ENCODE measurements around the gene ACTG1. TPM values are rescaled to one million over a fixed set of nuclear protein-coding genes. Genes with fewer than 3 reads are reported as not detected.

The ACTG1 gene
- total RNA-seq, 5 donors from 2014 or later (not counting 1 experiment from before 2014, with no cell fraction given), result 1,183 to 1,383 (median 1,262) TPM

DNA sequence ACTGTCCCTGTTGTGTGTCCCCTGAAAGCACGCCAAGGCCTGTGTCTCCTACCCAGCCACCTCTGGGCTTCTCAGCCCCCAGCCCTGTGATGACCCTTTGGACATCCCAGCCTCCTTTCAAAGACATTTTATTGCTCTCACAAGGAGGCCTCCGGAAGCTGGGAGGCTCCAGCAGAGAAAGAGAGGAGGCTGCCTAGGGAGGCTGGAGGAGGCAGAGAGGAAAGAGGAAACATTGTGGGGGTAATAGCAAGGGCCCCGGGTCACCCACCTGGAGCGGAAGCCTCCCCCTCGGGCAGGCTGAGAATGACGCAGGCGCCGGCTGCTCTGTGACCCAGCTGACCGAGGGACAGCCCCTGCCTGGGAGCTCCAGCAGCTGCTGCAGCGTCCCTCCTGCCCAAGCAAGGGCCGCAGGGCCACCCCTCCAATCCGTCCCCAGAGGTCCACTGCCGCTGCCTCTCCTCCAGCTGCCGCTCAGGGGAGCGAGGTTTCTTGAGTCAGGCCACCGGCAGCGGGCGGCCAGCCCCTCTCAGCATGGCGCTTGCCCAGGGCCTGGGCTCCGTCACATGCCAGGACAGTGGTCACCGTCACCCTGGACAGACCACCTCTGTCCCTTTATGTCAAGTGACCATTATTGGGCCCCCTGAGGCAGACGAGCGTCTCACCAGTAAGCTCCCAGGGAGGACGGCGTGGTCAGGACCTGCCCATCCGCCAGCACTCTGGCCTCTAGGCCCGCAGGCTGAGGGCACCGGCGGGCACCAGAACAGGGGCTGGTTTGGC lies 29.3 kb downstream of the ACTG1 start:
- Mint-ChIP-seq H3K4me3 (peak overlapping the region in 2 of 3 donors; percentile 9 to 72), H3K27ac (no peak overlapping the region), H3K36me3 (no peaks in the 10 kb centered on the region), H3K9me3 (no peaks in the 10 kb centered on the region), H3K27me3 (peaks cover 14 to 28% of the 10 kb centered on the region in 2 donors), H3K4me1 (peaks cover 7 to 18% (median 7%) of the 10 kb centered on the region in 3 donors)
- CTCF ChIA-PET, result no interaction called here
- WGBS (ENCODE audit: insufficient coverage), result 49% methylated on average over 27 of the region's 29 CpGs
- Histone ChIP-seq H3K27me3 (replicated peaks in 1 of 2; ENCODE audit: control insufficient read depth in 2 of 2, extremely low read depth in 1 of 2, insufficient read depth in 2 of 2, low read length in 1 of 2) (peaks cover 0 to 62% of the 10 kb centered on the region in 2 experiments), H3K4me1 (ENCODE audit: control insufficient read depth in 1 of 2, extremely low read depth in 1 of 2, insufficient read depth in 2 of 2, low read length in 2 of 2) (peaks cover 0 to 44% of the 10 kb centered on the region in 2 experiments), H3K4me3 (ENCODE audit: control insufficient read depth in 1 of 2, extremely low read depth in 1 of 2, low read length in 1 of 2) (peak overlapping the region; percentile 34 to 68), H3K27ac (ENCODE audit: low read length) (no peak overlapping the region), H3K36me3 (ENCODE audit: control insufficient read depth in 2 of 2, extremely low read depth in 1 of 2, insufficient read depth in 1 of 2, low read length in 1 of 2) (no peaks in the 10 kb centered on the region), H3K9me3 (no peaks in the 10 kb centered on the region)
- POLR2A ChIA-PET, result no interaction called here
- DNase-seq (peak in 8 of 35 experiments; percentile 12 to 51 (median 25)), ATAC-seq (replicated peaks in 1 of 4) (no peak)

DNA sequence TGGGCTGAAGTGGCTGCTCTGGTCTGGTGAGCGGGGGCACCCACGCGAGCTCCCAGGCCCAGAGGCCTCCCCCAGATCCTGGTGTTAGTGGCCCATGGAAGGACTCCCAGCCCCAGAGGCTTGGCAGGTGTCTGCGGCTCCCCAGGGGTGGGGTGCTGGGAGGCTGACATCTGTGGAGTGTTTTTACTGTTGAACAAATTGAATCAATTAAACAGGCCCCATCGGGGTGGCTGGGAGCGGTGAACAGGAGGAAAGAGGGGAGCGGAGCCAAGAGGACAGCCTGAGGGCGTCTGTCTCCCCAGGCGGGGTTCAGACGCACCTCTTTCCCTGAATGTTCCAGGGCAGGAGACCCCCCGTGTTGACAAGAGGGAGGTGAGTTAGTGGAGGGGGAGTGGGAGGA lies 29.9 kb downstream of the ACTG1 start:
- Histone ChIP-seq H3K27ac (ENCODE audit: low read length) (no peak overlapping the region), H3K36me3 (ENCODE audit: control insufficient read depth in 2 of 2, extremely low read depth in 1 of 2, insufficient read depth in 1 of 2, low read length in 1 of 2) (no peaks in the 10 kb centered on the region), H3K4me1 (ENCODE audit: control insufficient read depth in 1 of 2, extremely low read depth in 1 of 2, insufficient read depth in 2 of 2, low read length in 2 of 2) (peaks cover 0 to 42% of the 10 kb centered on the region in 2 experiments), H3K9me3 (no peaks in the 10 kb centered on the region), H3K4me3 (ENCODE audit: control insufficient read depth in 1 of 2, extremely low read depth in 1 of 2, low read length in 1 of 2) (no peak overlapping the region), H3K27me3 (replicated peaks in 1 of 2; ENCODE audit: control insufficient read depth in 2 of 2, extremely low read depth in 1 of 2, insufficient read depth in 2 of 2, low read length in 1 of 2) (peaks cover 0 to 66% of the 10 kb centered on the region in 2 experiments)
- Mint-ChIP-seq H3K27ac (peak overlapping the region in 1 of 2 donors; percentile 52), H3K4me3 (peak overlapping the region in 1 of 3 donors; percentile 72), H3K27me3 (peaks cover 14 to 31% of the 10 kb centered on the region in 2 donors), H3K4me1 (peaks cover 7 to 18% (median 7%) of the 10 kb centered on the region in 3 donors), H3K36me3 (no peaks in the 10 kb centered on the region), H3K9me3 (no peaks in the 10 kb centered on the region)
- ChIA-PET CTCF (no interaction called here), POLR2A (no interaction called here)
- WGBS (ENCODE audit: insufficient coverage), result 74% methylated on average over 7 of the region's 11 CpGs
- DNase-seq (no peak), ATAC-seq (replicated peaks in 1 of 4) (no peak)

DNA sequence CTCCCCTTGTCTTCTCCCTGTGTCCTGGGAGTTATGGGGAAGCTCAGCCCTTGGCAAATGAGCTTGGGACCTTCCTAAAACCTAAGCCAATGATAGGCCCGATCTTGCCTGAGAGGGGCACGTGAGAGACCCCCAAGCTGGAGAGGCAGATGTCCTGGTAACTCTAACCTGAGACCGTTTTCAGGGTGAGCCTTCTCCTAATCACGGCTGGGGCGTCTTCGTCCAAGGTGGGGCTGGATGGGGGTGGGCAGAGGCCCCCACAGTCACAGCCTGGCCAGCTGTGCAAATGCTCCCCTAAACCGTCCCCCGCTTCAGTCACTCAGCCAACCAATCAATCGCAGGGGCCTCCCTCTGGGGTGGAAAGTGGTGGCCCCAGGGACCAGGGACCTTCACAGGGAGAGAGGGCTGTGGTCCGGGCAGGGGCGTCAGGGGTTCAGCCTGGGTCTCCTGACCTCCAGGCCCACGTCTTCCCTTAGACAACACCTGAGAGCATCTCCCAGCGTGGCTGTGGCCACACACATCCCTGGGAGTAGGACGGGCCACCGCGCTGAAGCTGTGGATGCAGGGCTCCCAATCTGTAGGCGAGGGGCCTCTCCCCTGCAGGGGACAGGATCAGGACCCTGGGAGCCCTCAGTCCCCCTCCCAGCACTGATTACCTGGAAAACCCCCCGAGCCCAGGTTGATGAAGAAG lies 30.6 kb downstream of the ACTG1 start:
- Histone ChIP-seq H3K4me3 (ENCODE audit: control insufficient read depth in 1 of 2, extremely low read depth in 1 of 2, low read length in 1 of 2) (peak overlapping the region; percentile 14 to 62), H3K27ac (ENCODE audit: low read length) (no peak overlapping the region), H3K36me3 (ENCODE audit: control insufficient read depth in 2 of 2, extremely low read depth in 1 of 2, insufficient read depth in 1 of 2, low read length in 1 of 2) (no peaks in the 10 kb centered on the region), H3K9me3 (no peaks in the 10 kb centered on the region), H3K4me1 (ENCODE audit: control insufficient read depth in 1 of 2, extremely low read depth in 1 of 2, insufficient read depth in 2 of 2, low read length in 2 of 2) (peaks cover 0 to 37% of the 10 kb centered on the region in 2 experiments), H3K27me3 (replicated peaks in 1 of 2; ENCODE audit: control insufficient read depth in 2 of 2, extremely low read depth in 1 of 2, insufficient read depth in 2 of 2, low read length in 1 of 2) (peaks cover 0 to 66% of the 10 kb centered on the region in 2 experiments)
- WGBS (ENCODE audit: insufficient coverage), result 62% methylated on average over 5 of the region's 18 CpGs
- ChIA-PET POLR2A (no interaction called here), CTCF (no interaction called here)
- Mint-ChIP-seq H3K4me3 (peak overlapping the region; percentile 58 to 72 (median 67)), H3K27ac (no peak overlapping the region), H3K9me3 (no peaks in the 10 kb centered on the region), H3K27me3 (peaks cover 14 to 33% of the 10 kb centered on the region in 2 donors), H3K4me1 (peaks cover 7 to 18% (median 7%) of the 10 kb centered on the region in 3 donors), H3K36me3 (no peaks in the 10 kb centered on the region)
- ATAC-seq (replicated peaks in 1 of 4) (no peak), DNase-seq (peak in 1 of 35 experiments; percentile 7)

DNA sequence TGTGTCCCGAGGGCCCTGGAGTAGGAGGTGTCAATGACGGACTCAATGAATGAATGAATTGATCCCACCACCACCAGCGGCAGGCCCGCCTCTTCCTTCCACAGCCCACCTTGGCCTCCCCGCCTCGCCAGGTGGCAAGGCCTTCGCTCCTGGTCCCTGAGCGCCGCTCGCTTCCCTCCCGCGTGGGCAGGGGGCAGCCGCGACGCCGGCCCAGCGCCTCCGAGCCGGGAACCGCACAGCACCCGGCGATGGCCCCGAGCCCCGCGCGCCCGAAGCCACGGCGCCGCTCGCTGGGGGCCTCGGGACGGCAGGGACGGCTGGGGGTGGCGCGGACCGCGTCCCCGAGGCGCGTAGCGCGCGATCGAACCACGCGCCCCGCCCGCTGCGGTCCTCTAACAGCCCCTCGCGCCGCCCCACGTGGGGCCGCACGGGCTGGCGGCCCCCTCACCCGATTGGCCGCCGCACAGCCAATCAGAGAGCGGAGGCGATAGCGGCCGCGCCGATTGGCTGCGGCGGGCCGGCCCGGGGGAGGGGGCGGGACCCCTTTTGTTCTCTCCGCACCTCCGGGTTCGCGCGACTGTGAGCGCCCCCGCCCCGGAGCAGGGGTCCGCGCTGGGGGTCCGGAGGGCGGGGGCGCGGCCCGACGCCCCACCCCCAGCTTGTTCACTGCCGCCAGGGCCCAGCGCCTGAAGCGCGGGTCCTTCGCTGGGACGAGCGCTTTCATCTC lies 31.4 kb downstream of the ACTG1 start:
- POLR2A ChIA-PET, result no interaction called here
- peaks cover 0 to 37% of the 10 kb centered on the region in 2 experiments for H3K4me1 ChIP-seq (ENCODE audit: control insufficient read depth in 1 of 2, extremely low read depth in 1 of 2, insufficient read depth in 2 of 2, low read length in 2 of 2)
- CTCF ChIA-PET, result no interaction called here

DNA sequence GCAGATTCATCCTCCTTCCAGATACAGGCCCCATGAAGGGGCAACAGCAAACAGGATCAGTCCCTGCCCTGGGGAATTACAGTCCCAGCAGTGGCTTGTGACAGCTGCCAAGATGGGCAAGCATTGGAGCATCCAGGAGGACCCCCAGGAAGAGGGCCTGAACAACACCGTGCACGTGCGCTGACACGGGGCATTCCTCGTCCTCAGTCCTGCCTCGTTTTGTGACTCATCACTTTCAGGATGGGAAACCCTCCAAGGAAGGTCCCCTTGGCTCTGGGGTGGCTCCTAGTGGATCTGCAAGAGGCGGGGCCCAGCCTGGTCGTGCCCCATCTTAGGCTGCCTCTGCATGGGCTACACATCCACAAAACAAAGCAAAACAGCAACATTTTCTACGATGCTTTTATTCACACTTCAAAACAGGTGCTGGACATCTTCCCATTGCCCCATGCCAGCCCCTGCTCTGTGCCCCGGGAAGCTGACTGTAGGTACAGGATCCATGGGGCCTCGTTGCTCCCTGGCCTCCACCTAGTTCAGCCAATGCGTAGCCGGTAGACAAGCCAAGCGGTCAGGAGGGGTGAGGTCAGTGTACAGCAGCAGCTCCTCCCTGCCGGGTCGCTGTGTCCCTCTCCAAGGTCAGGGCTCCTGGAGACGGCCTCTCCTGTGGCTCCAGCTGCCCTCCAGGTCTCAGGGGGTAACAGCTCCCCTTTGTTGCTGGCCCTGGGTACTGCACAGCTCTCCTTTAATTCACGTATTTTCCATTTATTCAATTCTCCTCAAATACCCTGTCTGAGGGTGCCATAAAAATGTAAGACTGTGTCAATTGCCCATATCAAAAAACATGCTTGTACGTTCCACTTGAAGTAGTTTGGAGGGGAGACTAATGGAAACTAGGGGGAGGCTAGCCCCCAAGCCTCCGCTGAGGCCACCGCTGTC lies 32.2 kb downstream of the ACTG1 start:
- H3K4me1 ChIP-seq (ENCODE audit: control insufficient read depth in 1 of 2, extremely low read depth in 1 of 2, insufficient read depth in 2 of 2, low read length in 2 of 2), result peaks cover 0 to 37% of the 10 kb centered on the region in 2 experiments
- Mint-ChIP-seq H3K36me3 (no peaks in the 10 kb centered on the region), H3K27me3 (peaks cover 9 to 33% of the 10 kb centered on the region in 2 donors), H3K9me3 (no peaks in the 10 kb centered on the region), H3K4me3 (peak overlapping the region in 2 of 3 donors; percentile 19 to 24), H3K27ac (no peak overlapping the region), H3K4me1 (peaks cover 5 to 14% (median 7%) of the 10 kb centered on the region in 3 donors)
- no peak for ATAC-seq (replicated peaks in 1 of 4)
- CTCF ChIA-PET, result no interaction called here
- no peak for DNase-seq
- POLR2A ChIA-PET, result no interaction called here
- H3K4me3 ChIP-seq (ENCODE audit: control insufficient read depth in 1 of 2, extremely low read depth in 1 of 2, low read length in 1 of 2), result no peak overlapping the region
- H3K9me3 ChIP-seq, result no peaks in the 10 kb centered on the region
- H3K27ac ChIP-seq (ENCODE audit: low read length), result no peak overlapping the region
- WGBS (ENCODE audit: insufficient coverage), result 87% methylated on average over 13 of the region's 21 CpGs
- H3K27me3 ChIP-seq (replicated peaks in 1 of 2; ENCODE audit: control insufficient read depth in 2 of 2, extremely low read depth in 1 of 2, insufficient read depth in 2 of 2, low read length in 1 of 2), result peaks cover 0 to 61% of the 10 kb centered on the region in 2 experiments
- no peaks in the 10 kb centered on the region for H3K36me3 ChIP-seq (ENCODE audit: control insufficient read depth in 2 of 2, extremely low read depth in 1 of 2, insufficient read depth in 1 of 2, low read length in 1 of 2)

More for the DNA sequence above, 31.4 kb downstream of the ACTG1 start:
- WGBS (ENCODE audit: insufficient coverage), result 6% methylated on average over 82 of the region's 94 CpGs
- Mint-ChIP-seq H3K4me3 (peak overlapping the region; percentile 58 to 72 (median 67)), H3K27ac (no peak overlapping the region), H3K27me3 (peaks cover 13 to 33% of the 10 kb centered on the region in 2 donors), H3K4me1 (peaks cover 7 to 18% (median 7%) of the 10 kb centered on the region in 3 donors), H3K36me3 (no peaks in the 10 kb centered on the region), H3K9me3 (no peaks in the 10 kb centered on the region)
- Histone ChIP-seq H3K4me3 (ENCODE audit: control insufficient read depth in 1 of 2, extremely low read depth in 1 of 2, low read length in 1 of 2) (peak overlapping the region; percentile 14 to 62), H3K27me3 (replicated peaks in 1 of 2; ENCODE audit: control insufficient read depth in 2 of 2, extremely low read depth in 1 of 2, insufficient read depth in 2 of 2, low read length in 1 of 2) (peaks cover 0 to 59% of the 10 kb centered on the region in 2 experiments), H3K9me3 (no peaks in the 10 kb centered on the region), H3K27ac (ENCODE audit: low read length) (no peak overlapping the region), H3K36me3 (ENCODE audit: control insufficient read depth in 2 of 2, extremely low read depth in 1 of 2, insufficient read depth in 1 of 2, low read length in 1 of 2) (no peaks in the 10 kb centered on the region)
- DNase-seq (peak in 33 of 35 experiments; percentile 13 to 79 (median 51)), ATAC-seq (replicated peaks in 1 of 4) (peak; percentile 64 to 85 (median 70))

Data from T-cell (primary cell).